Nucleus accumbens (tissue), 56 donors: Measurements from ENCODE around the gene ENTPD2.

Experiments
- DNase-seq, 56 donors: peaks; one replicate each; lab custom pipeline; 2025; lab: John Stamatoyannopoulos, UW

The ENTPD2 gene

DNA sequence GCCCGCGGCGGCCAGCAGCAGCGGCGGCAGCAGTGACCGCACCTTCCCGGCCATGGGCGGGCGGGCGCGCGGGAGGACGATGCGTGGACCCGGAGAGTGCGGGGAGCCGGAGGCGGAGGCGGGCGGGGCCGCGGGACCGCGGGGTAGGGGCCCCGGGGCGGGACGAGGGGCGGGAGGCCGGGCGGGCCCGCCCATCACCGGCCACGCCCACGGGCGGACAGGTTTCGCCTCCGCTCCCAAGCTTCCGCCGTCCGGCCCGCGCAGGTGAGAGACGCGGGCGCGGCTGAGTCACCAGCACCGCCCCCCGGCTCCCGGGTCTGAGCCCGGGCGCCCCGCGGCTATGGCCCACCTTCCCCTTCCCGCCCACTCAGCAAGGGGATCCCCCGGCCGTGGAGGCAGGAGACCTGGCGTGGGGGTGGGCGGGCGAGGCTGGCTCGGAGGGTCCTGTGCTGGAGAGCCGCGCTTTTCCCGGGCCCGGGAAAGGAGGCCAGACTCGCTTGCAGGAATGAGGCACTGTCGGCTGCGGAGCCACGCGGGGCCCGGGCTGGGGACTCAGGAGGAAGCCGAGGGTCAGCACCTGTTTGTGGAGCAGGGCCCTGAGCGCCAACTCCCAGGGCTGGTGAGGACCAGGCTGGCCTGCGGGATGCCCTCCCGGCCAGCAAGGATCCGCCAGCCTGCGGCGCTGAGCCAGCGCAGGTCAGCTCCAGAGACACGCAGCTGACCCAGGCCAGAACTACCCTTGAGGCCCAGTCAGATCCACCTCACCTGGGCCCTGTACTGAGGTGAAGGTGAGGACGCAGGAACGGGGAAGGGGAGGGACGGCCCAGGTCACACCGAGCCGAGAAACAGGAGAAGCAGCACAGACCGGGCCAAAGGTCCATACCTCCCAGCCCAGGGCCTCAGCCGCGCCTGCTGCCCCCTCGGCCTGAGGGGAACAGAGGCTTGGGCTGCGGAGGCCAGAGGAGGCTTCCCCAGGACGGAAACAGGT, at the start of gene ENTPD2:
Gene ENTPD2 (minus strand): TSS at position 118 of the 988 bp plus-strand sequence. CDS start 64 bp downstream, at position 54.
- DNase-seq: peak in 2 of 56 donors; percentile 45 to 71

GRCh38 chr9:137103206-137103999, 49.5 kb upstream of the ENTPD2 start:
- DNase-seq: no peak

- DNase-seq: no peak
Observed at GRCh38 chr9:137099231-137099630, 45.4 kb upstream of the ENTPD2 start.

DNA sequence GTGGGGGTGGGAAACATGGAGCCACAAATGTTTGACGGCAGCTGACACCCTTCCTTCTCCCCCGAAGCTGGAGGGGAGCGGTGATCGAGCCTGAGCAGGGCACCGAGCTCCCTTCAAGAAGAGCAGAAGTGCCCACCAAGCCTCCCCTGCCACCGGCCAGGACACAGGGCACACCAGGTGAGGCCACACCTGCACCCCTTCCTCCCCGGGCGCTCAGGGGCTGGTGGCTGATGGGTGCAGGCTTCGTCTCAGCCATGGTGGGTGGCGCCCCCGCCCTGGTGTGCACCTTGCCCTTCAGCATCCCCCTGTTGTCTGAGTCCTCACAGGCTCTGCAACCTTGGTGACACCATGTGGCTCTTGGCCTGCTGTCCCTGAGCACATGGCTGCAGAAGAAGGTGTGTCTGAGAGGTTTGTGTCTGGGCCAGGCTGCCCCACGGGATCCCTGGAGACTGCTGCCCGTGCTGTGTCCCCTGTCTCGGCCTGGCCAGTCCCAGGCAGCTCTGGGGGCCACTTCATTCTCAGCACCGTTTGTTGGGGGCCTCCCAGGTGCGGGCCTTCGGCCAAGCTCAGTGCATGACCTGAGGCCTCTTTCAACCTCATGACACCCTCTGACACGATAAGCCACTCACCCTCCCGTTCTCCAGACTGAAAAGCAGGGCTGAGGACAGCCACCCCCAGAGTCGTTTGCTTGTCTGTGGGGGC, 44.1 kb upstream of the ENTPD2 start:
- DNase-seq: no peak

GRCh38 chr9:137096785-137097546, 43.1 kb upstream of the ENTPD2 start:
- DNase-seq: no peak

- peak in 1 of 56 donors; percentile 16 for DNase-seq
Observed at GRCh38 chr9:137095664-137096517, 42.0 kb upstream of the ENTPD2 start.

- DNase-seq: peak in 1 of 56 donors; percentile 21
Observed at GRCh38 chr9:137089232-137089947, 35.5 kb upstream of the ENTPD2 start.

GRCh38 chr9:137088121-137088520, 34.3 kb upstream of the ENTPD2 start:
- DNase-seq: no peak

DNA sequence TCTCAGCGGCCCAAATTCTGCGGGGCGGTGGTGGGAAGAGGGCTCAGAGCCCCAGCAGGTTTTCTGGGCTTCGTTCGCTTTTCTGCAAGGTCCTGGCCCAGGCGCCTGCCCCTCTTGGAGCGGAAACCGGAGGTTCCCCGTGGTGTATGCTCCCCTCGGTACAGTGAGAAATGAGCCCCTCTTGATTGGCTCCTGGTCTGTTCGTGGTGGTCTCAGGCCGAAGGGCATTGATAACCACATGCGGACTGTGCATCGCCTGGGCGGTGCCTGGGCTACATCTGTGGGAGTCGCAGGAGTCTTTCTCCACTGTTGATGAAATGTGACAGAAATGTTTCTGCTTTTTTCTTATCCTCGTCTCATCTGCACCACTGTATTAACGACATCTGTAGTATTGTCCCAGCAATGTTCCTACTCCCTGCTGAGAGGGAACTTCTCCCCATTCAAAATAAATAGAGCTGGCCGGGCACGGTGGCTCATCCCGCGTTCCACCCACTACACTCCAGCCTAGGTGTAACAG, 33.6 kb upstream of the ENTPD2 start:
- no peak for DNase-seq

- DNase-seq: peak; percentile 78 to 98 (median 96)
Observed at GRCh38 chr9:137086531-137087408, 32.9 kb upstream of the ENTPD2 start, which contains the start of gene MAN1B1. TSS of gene MAN1B1 (plus strand) at chr9:137086985. CDS start at chr9:137087000, 15 bp downstream.

- DNase-seq: peak in 4 of 56 donors; percentile 30 to 50 (median 42)
Observed at GRCh38 chr9:137085920-137086530, 32.2 kb upstream of the ENTPD2 start.

DNA sequence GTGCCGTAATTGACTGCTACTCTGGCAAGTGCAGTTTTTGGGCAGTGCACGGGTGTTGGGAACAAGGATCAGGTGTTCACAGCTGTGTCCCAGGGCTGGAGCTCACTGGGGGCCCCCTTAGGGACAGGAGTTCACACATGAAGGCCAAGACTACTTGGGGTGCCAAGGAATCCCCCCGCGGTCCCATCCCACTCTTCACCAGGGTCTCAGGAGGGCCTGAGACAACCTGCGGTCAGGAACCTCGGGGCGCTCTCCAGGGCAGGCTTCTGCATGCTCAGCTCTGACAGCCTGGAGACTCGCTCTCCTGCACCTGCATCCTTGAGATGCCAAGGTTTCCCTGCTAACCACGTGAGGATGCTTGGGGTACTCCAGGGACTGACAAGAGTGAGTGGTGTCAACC, 30.7 kb upstream of the ENTPD2 start:
- DNase-seq: no peak

GRCh38 chr9:137083394-137084004, 29.6 kb upstream of the ENTPD2 start:
- peak in 35 of 56 donors; percentile 26 to 86 (median 53) for DNase-seq

DNA sequence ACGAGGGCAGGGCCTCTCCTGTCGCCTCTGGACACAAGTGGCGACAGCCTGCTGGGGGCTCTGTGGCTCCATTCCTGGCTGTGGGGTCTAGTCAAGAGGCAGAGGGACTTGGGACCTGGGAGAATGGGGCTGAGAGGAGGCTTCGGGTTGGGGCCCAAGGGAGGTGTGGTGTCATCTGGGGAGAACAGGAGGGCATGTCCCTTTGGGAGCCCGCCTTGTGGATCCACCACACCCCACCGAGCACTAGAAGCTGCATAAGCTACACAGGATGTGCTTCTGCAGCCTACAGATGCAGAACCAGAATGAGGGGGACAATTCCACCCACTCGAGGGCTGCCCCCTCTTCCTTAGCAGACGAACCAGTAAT, 29.0 kb upstream of the ENTPD2 start:
- no peak for DNase-seq

- DNase-seq: no peak
Observed at GRCh38 chr9:137082222-137082924, 28.5 kb upstream of the ENTPD2 start.
